ENCODE measurements around the gene MAMDC2. TPM values are rescaled to one million over a fixed set of nuclear protein-coding genes. Genes with fewer than 3 reads are reported as not detected.

Gene MAMDC2
- total RNA-seq, 1 donor from 2014 or later, result 3.4 TPM

GRCh38 chr9:70020991-70021571 is 22.6 kb upstream of the MAMDC2 start:
- Histone ChIP-seq H3K4me3 (no peak overlapping the region), H3K4me1 (no peaks in the 10 kb centered on the region), H3K36me3 (no peaks in the 10 kb centered on the region), H3K27me3 (no peaks in the 10 kb centered on the region), H3K27ac (no peak overlapping the region), H3K9me3 (no peaks in the 10 kb centered on the region)
- TF ChIP-seq, protein P1, sequence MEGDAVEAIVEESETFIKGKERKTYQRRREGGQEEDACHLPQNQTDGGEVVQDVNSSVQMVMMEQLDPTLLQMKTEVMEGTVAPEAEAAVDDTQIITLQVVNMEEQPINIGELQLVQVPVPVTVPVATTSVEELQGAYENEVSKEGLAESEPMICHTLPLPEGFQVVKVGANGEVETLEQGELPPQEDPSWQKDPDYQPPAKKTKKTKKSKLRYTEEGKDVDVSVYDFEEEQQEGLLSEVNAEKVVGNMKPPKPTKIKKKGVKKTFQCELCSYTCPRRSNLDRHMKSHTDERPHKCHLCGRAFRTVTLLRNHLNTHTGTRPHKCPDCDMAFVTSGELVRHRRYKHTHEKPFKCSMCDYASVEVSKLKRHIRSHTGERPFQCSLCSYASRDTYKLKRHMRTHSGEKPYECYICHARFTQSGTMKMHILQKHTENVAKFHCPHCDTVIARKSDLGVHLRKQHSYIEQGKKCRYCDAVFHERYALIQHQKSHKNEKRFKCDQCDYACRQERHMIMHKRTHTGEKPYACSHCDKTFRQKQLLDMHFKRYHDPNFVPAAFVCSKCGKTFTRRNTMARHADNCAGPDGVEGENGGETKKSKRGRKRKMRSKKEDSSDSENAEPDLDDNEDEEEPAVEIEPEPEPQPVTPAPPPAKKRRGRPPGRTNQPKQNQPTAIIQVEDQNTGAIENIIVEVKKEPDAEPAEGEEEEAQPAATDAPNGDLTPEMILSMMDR (IDR thresholded peaks at IDR 0.05), result no peak
- intact Hi-C loops (cut with DNase I), result no loop called here
- no peak for DNase-seq (ENCODE audit: low spot score in 2 of 2)

DNA sequence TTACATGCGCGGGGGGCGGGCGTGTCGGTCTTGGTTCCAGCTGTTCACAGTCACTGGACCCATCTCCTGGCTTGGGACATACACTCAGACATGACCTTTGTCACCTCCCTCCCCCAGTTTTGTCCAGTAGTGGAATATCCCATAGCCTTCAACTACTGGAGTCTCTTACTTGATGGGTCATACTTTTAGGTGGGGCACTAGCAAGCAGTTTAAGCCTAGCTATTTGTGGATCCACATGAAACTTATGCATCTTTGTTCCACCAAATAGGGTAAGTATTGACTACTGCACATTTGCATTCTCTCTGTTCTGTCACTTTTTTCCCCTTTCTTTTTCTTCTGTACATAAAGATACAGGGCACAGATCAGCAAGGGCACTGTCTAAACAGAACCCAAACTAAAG is 15.4 kb upstream of the MAMDC2 start:
- Histone ChIP-seq H3K4me1 (no peaks in the 10 kb centered on the region), H3K36me3 (no peaks in the 10 kb centered on the region), H3K9me3 (no peaks in the 10 kb centered on the region), H3K4me3 (no peak overlapping the region), H3K27ac (no peak overlapping the region), H3K27me3 (no peaks in the 10 kb centered on the region)
- DNase-seq (ENCODE audit: low spot score in 2 of 2), result no peak
- intact Hi-C loops (cut with DNase I), result no loop called here
- TF ChIP-seq, protein P1 (IDR thresholded peaks at IDR 0.05), result no peak

GRCh38 chr9:70030156-70030555 is 13.5 kb upstream of the MAMDC2 start:
- no peaks in the 10 kb centered on the region for H3K36me3 ChIP-seq
- no peaks in the 10 kb centered on the region for H3K27me3 ChIP-seq
- H3K4me3 ChIP-seq, result no peak overlapping the region
- TF ChIP-seq, protein P1 (IDR thresholded peaks at IDR 0.05), result no peak
- DNase-seq (ENCODE audit: low spot score in 2 of 2), result no peak
- H3K27ac ChIP-seq, result no peak overlapping the region
- intact Hi-C loops (cut with DNase I), result no loop called here
- H3K9me3 ChIP-seq, result no peaks in the 10 kb centered on the region
- H3K4me1 ChIP-seq, result peaks cover 0 to 6% of the 10 kb centered on the region in 2 donors

DNA sequence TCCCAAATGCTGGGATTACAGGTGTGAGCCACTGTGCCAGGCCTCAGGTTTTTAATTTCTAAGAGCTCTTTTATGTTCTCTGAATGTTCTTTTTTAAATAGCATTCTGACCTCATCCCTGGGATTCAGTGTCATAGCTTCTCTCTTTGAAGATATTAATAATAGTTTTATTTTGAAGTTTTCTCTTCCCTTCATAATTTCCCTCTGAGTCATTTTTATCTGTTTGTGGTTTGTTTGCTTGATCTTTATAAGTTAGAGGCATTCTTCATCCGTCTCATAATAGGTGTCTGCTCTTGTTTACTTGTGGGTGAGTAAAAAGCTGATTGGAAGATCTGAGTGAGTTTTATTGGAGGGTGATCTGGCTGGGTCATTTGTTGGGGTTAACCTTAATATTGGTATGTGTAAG is 12.5 kb upstream of the MAMDC2 start:
- no peaks in the 10 kb centered on the region for H3K27me3 ChIP-seq
- TF ChIP-seq, protein P1 (IDR thresholded peaks at IDR 0.05), result no peak
- no peaks in the 10 kb centered on the region for H3K9me3 ChIP-seq
- no peak overlapping the region for H3K27ac ChIP-seq
- intact Hi-C loops (cut with DNase I), result no loop called here
- DNase-seq (ENCODE audit: low spot score in 2 of 2), result no peak
- peaks cover 0 to 6% of the 10 kb centered on the region in 2 donors for H3K4me1 ChIP-seq
- no peak overlapping the region for H3K4me3 ChIP-seq
- no peaks in the 10 kb centered on the region for H3K36me3 ChIP-seq

- peak overlapping the region in 1 of 2 donors; percentile 2 for H3K27ac ChIP-seq
- peaks cover 0 to 6% of the 10 kb centered on the region in 2 donors for H3K4me1 ChIP-seq
- intact Hi-C loops (cut with DNase I), result no loop called here
- no peak overlapping the region for H3K4me3 ChIP-seq
- TF ChIP-seq, protein P1 (IDR thresholded peaks at IDR 0.05), result no peak
- DNase-seq (ENCODE audit: low spot score in 2 of 2), result no peak
- no peaks in the 10 kb centered on the region for H3K36me3 ChIP-seq
- H3K27me3 ChIP-seq, result no peaks in the 10 kb centered on the region
- no peaks in the 10 kb centered on the region for H3K9me3 ChIP-seq
These were observed 9.4 kb upstream of the MAMDC2 start for GRCh38 chr9:70034271-70034711.

DNA sequence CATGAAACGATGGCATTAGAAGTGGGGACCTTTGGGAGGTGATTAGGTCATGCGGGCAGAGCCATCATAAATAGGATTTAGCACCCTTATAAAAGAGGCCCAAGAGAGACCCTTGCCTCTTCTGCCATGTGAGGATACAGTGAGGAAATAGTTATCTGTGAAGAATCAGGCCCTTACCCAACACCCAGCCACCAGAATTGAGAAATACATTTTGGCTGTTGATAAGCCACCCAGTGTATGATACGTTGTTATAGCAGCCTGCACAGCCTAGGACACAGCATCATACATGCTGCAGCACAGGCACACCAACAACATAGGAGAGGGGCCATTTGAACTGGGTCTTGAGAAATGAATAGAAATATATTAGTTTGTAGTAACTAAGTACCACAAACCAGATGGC is 8.0 kb upstream of the MAMDC2 start:
- TF ChIP-seq, protein P1 (IDR thresholded peaks at IDR 0.05), result no peak
- Histone ChIP-seq H3K27me3 (no peaks in the 10 kb centered on the region), H3K9me3 (no peaks in the 10 kb centered on the region), H3K27ac (no peak overlapping the region), H3K4me1 (peaks cover 0 to 6% of the 10 kb centered on the region in 2 donors), H3K4me3 (no peak overlapping the region), H3K36me3 (no peaks in the 10 kb centered on the region)
- DNase-seq (ENCODE audit: low spot score in 2 of 2), result no peak
- intact Hi-C loops (cut with DNase I), result no loop called here

All from ascending aorta (tissue), 2 donors.